Measurements from ENCODE around the gene RAX2.

RAX2 gene

DNA sequence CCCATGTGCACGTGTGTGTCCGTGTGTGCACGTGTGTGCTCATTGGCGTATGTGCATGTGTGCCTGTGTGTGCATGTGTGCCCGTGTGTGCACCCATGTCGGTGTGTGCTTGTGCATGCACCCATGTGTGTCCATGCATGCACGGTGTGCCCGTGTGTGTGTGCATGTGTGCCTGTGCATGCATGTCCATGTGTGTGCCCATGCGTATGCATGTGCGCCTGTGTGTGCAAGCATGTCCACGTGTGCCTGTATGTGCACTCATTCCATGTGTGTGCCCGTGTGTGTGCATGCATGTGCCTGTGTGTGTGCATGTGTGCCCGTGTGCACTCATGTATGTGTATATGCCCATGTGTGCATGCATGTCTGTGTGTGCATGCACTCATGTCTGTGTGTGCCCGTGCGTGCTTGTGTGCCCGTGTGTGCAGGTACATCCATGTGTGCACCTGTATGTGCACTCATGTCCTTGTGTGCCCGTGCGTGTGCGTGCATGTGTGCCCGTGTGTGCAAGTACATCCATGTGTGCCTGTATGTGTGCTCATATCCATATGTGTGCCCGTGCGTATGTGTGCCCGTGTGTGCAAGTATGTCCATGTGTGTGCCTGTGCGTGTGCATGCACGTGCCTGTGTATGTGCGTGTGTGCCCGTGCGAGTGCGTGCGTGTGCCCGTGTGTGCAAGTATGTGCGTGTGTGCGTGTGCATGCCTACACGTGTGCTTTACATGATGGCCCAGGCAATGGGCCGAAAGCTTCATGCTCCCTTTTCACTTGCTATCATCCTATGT, 35.7 kb upstream of the RAX2 start:
- DNase-seq: no peak
- Mint-ChIP-seq H3K36me3 (ENCODE audit: low read depth) (no peaks in the 10 kb centered on the region), H3K27me3 (no peaks in the 10 kb centered on the region), H3K27ac (no peak overlapping the region), H3K4me1 (ENCODE audit: low read depth) (peaks cover 47% of the 10 kb centered on the region), H3K9me3 (peaks cover 2% of the 10 kb centered on the region), H3K4me3 (no peak overlapping the region)

DNA sequence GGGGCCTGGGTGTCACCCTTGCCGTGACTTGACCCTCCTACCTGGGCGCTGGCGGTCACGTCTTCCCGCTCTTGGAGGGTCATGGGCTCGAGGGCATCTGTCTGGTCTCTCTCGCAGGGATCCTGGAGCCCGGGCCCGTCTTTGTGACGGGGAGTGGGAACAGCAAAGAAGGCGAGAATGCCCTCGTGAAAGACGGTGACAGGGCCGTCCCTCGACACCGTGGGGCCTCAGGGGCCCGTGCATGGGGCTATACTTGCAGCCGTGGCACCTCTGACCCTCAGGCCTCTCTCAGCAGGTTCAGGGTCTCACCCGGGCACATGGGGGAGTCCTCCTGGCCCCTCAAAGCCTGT, 35.1 kb upstream of the RAX2 start:
- Mint-ChIP-seq H3K4me1 (ENCODE audit: low read depth) (peaks cover 41% of the 10 kb centered on the region), H3K4me3 (no peak overlapping the region), H3K36me3 (ENCODE audit: low read depth) (no peaks in the 10 kb centered on the region), H3K27me3 (no peaks in the 10 kb centered on the region), H3K27ac (no peak overlapping the region), H3K9me3 (peaks cover 2% of the 10 kb centered on the region)
- DNase-seq: no peak

DNA sequence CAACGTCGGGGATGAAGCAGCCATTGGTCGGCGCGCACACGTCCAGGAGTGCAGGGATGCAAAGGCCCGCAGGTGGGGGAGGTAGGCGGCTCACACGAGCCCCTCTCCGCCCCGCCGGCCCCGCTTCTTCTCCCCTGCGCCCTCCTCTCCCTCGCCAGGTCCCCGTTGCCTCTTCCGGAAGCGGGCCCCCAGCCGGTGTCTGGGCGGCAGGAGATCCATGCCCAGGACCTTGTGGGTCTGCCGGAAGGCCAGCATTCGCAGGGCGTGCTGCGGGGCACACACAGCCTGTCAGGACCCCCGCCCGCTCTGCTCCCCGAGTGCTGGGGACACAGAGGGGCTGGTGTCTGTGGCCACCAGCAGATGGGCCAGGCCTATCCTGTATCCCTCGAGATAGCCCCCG, 33.8 kb upstream of the RAX2 start:
- no peak overlapping the region for H3K27ac Mint-ChIP-seq
- no peak for DNase-seq
- H3K27me3 Mint-ChIP-seq: no peaks in the 10 kb centered on the region
- H3K4me1 Mint-ChIP-seq (ENCODE audit: low read depth): peaks cover 43% of the 10 kb centered on the region
- no peaks in the 10 kb centered on the region for H3K36me3 Mint-ChIP-seq (ENCODE audit: low read depth)
- H3K9me3 Mint-ChIP-seq: peaks cover 2% of the 10 kb centered on the region
- no peak overlapping the region for H3K4me3 Mint-ChIP-seq

DNA sequence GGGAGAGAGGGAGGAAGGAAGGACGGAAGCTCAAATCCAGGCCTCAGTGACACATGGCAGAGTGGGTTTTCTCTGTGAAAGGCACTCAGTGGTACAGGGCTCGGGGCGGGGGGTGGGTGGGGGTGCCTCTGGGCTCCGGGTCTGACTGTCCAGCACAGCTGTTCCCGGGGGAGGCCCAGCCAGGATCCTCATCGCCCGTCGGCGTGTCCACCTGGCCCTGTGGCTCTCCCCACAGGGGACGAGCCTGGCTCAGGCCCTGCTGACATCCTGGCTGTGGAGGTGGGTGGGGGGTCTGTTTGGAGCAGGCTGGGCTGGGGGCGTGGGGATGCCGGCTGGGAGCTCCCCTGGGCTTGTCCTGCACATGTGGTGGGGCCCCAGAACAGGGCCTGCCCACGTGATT, 32.4 kb upstream of the RAX2 start:
- peaks cover 35% of the 10 kb centered on the region for H3K4me1 Mint-ChIP-seq (ENCODE audit: low read depth)
- H3K4me3 Mint-ChIP-seq: no peak overlapping the region
- no peak for DNase-seq
- H3K36me3 Mint-ChIP-seq (ENCODE audit: low read depth): no peaks in the 10 kb centered on the region
- H3K9me3 Mint-ChIP-seq: peaks cover 2% of the 10 kb centered on the region
- H3K27ac Mint-ChIP-seq: no peak overlapping the region
- no peaks in the 10 kb centered on the region for H3K27me3 Mint-ChIP-seq

DNA sequence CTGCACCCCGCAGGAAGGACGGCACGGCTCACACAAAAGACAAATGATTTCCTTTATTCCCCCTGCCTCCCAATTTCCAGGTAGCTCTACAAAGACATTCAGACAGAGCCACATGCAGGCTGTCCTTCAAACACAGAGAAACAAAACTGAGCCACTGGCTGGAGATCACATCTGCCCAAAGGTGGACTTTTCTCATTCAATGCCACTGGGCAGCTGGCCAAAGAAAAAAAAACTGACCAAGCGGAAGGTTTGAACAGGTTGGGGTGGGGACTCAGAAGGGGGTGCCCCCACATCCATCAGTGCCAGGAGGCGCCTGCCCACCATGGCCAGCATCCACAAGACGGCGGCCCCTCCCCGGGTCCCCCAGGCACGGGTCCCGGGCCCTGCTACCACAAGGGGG, 32.0 kb upstream of the RAX2 start:
- Mint-ChIP-seq H3K27me3 (no peaks in the 10 kb centered on the region), H3K9me3 (peaks cover 2% of the 10 kb centered on the region), H3K36me3 (ENCODE audit: low read depth) (no peaks in the 10 kb centered on the region), H3K4me1 (ENCODE audit: low read depth) (peaks cover 37% of the 10 kb centered on the region), H3K27ac (no peak overlapping the region), H3K4me3 (no peak overlapping the region)
- DNase-seq: no peak

DNA sequence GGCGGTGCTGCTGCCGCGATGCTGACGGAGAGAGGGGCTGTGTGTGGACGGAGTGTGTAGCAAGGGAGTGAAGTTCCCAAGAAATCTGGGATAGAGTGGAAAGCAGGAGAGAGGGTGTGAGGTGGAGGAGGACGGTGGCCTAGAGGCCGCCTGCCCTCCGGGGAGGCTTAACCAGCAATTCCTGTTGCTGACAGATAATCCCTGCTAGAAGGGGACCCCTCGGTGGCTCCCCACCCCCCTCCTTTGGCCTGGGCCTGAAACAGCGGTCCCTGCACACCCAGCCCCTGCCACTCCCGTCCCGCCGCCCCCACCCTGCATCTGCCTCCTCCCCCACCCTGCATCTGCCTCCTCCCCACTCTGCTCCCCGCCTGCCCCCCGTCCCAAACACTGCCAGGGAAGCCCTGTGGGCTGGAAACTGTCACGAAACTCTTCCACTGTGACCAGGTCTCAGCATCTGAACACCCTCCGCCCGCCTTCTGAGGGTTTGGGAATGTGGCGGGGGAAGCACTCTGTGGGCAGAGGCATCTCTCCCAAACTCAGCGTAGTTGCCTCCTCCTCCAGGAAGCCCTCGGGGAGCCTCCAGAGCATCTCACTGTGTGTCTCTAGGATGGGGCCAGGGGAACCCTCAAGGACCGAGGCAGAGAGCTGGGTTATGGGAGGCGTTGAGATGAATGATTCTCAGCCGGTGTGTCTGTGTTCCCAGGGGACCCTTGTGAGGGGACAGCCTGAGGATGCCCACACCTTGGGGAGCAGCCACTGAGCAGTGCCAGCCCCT, 31.3 kb upstream of the RAX2 start:
- Mint-ChIP-seq H3K4me1 (ENCODE audit: low read depth) (peaks cover 39% of the 10 kb centered on the region), H3K27ac (no peak overlapping the region)
- DNase-seq: no peak

DNA sequence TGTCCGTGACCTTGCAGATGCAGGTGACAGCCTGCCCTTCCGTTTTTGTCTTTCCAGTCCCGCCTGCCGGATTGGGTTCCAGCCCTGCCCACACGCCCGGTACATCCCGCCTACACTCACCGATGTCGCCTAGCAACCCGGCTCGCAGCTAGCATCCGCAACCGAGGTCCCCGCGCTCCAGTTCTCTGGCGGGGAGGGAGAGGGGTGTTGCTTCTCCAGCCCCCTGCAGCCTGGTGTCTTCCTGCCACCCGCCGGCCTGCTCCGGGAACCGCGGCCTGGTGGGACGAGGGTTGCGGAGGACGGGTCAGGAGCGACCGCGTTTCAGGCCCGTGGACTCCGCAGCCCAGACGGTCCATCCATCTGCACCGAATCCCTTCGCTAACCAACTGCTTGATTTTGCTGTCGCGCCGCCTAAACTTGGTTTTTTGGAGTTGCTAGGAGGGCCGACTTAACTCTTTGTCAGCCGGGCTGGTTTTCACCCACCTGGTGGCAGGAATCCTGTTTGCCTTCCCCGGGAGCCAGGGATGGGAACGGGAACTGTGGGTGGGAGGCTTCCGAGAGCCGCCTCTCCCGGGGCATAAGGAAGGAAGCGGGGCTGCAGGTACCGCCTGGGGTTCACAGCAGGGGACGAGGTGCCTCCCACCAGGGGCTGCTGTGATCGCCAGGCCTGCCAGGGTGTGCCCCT, 29.5 kb upstream of the RAX2 start:
- DNase-seq: peak; percentile 71
- H3K36me3 Mint-ChIP-seq (ENCODE audit: low read depth): no peaks in the 10 kb centered on the region

More for the DNA sequence above, 31.3 kb upstream of the RAX2 start:
- H3K4me3 Mint-ChIP-seq: no peak overlapping the region
- H3K9me3 Mint-ChIP-seq: peaks cover 2% of the 10 kb centered on the region
- no peaks in the 10 kb centered on the region for H3K27me3 Mint-ChIP-seq
- H3K36me3 Mint-ChIP-seq (ENCODE audit: low read depth): no peaks in the 10 kb centered on the region

DNA sequence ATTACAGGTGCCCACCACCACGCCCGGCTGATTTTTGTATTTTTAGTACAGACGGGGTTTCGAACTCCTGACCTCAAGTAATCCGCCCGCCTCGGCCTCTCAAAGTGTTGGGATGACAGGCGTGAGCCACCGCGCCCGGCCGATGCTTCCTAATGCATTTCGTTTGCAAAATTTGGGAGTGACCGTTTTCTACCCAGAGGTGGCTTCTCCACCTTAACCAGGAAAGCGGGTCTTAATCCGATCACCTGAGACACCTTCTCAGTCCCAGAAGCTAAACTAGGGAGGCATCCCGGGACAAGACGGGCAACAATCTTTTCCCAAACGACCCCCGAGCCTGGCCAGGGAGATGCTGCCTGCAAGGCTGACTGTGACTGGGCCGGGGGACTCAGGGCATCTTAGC, 29.0 kb upstream of the RAX2 start:
- Mint-ChIP-seq H3K27me3 (no peaks in the 10 kb centered on the region), H3K27ac (no peak overlapping the region), H3K4me3 (peak overlapping the region; percentile 53), H3K36me3 (ENCODE audit: low read depth) (no peaks in the 10 kb centered on the region), H3K4me1 (ENCODE audit: low read depth) (peaks cover 26% of the 10 kb centered on the region), H3K9me3 (peaks cover 6% of the 10 kb centered on the region)
- no peak for DNase-seq

More for the DNA sequence above, 29.5 kb upstream of the RAX2 start:
- peaks cover 4% of the 10 kb centered on the region for H3K9me3 Mint-ChIP-seq
- H3K27ac Mint-ChIP-seq: no peak overlapping the region
- H3K4me1 Mint-ChIP-seq (ENCODE audit: low read depth): peaks cover 27% of the 10 kb centered on the region
- no peaks in the 10 kb centered on the region for H3K27me3 Mint-ChIP-seq
- H3K4me3 Mint-ChIP-seq: peak overlapping the region; percentile 53

DNA sequence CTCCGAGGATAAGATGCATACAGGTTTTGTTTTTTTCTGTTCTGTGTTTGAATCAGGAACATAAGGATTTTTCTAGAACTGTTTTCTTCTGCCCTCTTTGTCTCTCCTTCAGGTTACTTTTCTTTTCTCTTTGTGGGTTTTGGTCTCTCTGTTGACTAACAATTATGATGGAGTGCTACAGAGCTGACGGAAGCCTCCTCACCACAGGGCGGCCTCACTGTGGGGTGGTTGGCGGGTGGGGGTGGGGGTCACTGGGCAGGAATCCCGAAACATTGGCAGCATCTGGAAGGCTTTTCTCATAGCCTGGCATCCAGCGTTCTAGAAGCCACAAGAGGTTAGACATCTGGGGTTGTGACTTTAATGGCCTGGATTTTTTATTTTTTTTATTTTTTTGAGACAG, 26.1 kb upstream of the RAX2 start:
- Mint-ChIP-seq H3K9me3 (peaks cover 6% of the 10 kb centered on the region), H3K4me3 (no peak overlapping the region), H3K27me3 (no peaks in the 10 kb centered on the region), H3K4me1 (ENCODE audit: low read depth) (peaks cover 21% of the 10 kb centered on the region), H3K27ac (peak overlapping the region; percentile 66), H3K36me3 (ENCODE audit: low read depth) (no peaks in the 10 kb centered on the region)
- DNase-seq: no peak

DNA sequence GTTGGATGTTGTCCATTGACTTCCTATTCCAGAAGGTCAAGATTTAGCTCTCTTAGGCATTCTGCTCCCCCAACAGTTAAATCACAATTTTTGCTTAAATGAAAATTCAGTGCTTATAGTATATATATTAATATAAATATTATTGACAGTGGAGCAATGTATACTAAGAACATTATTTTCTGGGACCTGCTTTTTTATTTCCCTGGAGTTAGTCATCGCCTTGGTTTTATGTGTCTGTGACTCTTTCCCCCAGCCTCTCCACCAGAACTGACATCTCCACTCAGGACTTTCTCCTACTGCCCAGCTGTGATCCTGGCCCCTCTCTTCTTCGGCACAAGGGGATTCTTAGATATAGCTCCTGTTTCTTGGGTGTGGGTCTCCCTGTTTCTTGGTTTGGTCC, 24.3 kb upstream of the RAX2 start:
- Mint-ChIP-seq H3K4me3 (no peak overlapping the region), H3K36me3 (ENCODE audit: low read depth) (no peaks in the 10 kb centered on the region), H3K27me3 (no peaks in the 10 kb centered on the region), H3K27ac (no peak overlapping the region), H3K4me1 (ENCODE audit: low read depth) (peaks cover 16% of the 10 kb centered on the region), H3K9me3 (peaks cover 6% of the 10 kb centered on the region)
- DNase-seq: no peak

DNA sequence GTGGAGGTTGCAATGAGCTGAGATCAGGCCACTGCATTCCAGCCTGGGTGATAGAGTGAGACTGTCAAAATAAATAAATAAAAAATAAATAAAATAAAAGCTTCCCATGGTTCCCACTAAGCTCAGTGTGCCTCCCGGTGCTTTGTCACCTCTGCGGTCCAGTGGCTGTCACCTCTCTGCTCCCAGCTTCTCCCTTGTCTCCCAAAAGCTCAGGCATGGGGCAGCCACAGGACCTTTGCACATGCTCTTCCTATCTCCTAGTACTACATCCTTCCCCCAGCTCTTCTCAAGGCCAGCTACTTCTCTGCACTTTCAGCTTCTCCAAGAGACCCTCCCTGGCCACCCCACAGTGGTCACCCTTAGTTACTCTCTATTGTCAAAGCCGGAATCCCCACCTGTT, 21.8 kb upstream of the RAX2 start:
- peaks cover 6% of the 10 kb centered on the region for H3K9me3 Mint-ChIP-seq
- H3K36me3 Mint-ChIP-seq (ENCODE audit: low read depth): no peaks in the 10 kb centered on the region
- H3K4me3 Mint-ChIP-seq: no peak overlapping the region
- no peaks in the 10 kb centered on the region for H3K27me3 Mint-ChIP-seq
- H3K4me1 Mint-ChIP-seq (ENCODE audit: low read depth): peaks cover 8% of the 10 kb centered on the region
- no peak overlapping the region for H3K27ac Mint-ChIP-seq
- DNase-seq: no peak

DNA sequence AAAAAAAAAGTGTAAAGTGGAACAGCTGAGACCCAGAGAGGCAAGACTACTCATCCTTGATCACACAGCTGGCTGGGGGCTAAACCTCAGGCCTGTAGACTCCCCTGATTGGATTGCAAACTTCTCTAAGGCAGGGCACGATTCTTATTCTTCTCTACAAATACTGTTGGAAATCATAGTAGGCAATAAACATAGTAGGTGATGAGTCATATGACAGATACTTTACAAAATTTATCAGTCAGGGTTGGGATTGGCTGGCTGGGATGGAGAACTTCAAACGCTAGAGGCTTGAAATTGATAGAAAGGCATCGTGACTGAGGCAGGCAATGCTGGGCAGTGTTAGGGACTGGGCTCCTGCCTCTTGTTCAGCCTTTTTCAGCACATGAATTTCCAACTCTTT, 20.1 kb upstream of the RAX2 start:
- Mint-ChIP-seq H3K27ac (no peak overlapping the region), H3K36me3 (ENCODE audit: low read depth) (no peaks in the 10 kb centered on the region), H3K9me3 (peaks cover 6% of the 10 kb centered on the region), H3K4me3 (no peak overlapping the region), H3K27me3 (no peaks in the 10 kb centered on the region), H3K4me1 (ENCODE audit: low read depth) (peaks cover 5% of the 10 kb centered on the region)
- no peak for DNase-seq

DNA sequence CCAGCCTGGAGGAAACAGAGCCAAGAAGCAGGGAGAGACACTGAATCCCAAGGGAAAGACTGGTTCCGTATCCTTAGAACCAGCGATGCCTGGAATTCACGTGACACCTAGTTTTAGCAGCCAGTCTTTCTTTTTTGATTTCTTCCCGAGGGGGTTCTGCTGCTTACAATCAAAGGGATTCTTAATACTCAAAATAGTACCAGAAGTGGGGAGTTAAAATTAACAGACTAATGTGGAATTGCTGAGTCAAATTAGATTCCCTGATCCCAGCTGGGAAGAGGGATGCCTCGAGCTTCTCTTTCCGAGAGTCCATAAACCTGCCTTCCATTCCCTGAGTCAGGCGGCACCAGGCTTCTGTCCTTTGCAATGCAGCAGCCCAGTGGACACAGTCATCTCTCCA, 18.9 kb upstream of the RAX2 start:
- no peak for DNase-seq
- H3K27me3 Mint-ChIP-seq: no peaks in the 10 kb centered on the region
- no peak overlapping the region for H3K4me3 Mint-ChIP-seq
- no peaks in the 10 kb centered on the region for H3K9me3 Mint-ChIP-seq
- H3K36me3 Mint-ChIP-seq (ENCODE audit: low read depth): no peaks in the 10 kb centered on the region
- H3K4me1 Mint-ChIP-seq (ENCODE audit: low read depth): peaks cover 7% of the 10 kb centered on the region
- H3K27ac Mint-ChIP-seq: no peak overlapping the region

DNA sequence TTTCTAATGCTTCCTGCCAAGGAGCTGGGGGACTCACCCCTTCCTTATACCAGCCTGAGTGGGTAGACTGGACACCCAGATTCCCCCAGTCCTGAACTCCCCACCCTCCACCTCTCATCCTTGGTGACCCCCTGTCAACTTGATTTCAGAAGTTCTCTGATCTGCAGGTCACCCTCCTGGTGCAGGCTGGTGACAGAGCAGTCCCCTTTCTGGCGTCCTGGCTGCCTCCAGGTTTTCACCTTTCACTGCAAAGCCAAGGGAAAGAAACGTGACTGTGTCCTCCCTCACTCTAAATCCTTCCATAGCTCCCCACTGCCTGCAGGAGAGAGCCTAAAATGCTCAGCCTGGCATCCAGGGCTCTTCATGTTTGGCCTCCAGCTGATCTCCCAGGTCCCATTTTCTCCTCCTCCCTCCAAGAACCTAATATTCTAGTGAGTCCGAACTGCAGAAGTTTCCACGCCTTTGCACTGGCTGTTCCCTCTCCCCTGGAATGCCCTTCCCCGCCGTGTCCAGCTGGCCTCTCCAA, 18.2 kb upstream of the RAX2 start:
- DNase-seq: no peak

More for the DNA sequence above, 18.2 kb upstream of the RAX2 start:
- no peak overlapping the region for H3K27ac Mint-ChIP-seq
- H3K4me3 Mint-ChIP-seq: no peak overlapping the region
- no peaks in the 10 kb centered on the region for H3K27me3 Mint-ChIP-seq
- H3K4me1 Mint-ChIP-seq (ENCODE audit: low read depth): peaks cover 9% of the 10 kb centered on the region
- no peaks in the 10 kb centered on the region for H3K9me3 Mint-ChIP-seq
- peaks cover 3% of the 10 kb centered on the region for H3K36me3 Mint-ChIP-seq (ENCODE audit: low read depth)

All from activated T-cell treated with anti-CD3 and anti-CD28 coated beads, Interleukin-2, amount 50 U/mL, for 24 hours (primary cell).